ENCODE data around the gene NPM3. TPM values are rescaled to one million over a fixed set of nuclear protein-coding genes. Genes with fewer than 3 reads are reported as not detected.
A peak's percentile ranks its signal among the peaks of the same experiment; 100 is the strongest.

NPM3 gene
- total RNA-seq, 6 donors from 2014 or later, result 8.4 to 22.7 (median 16.8) TPM

GRCh38 chr10:101777619-101778145 lies 5.6 kb downstream of the NPM3 start:
- no peak for ATAC-seq (ENCODE audit: low FRiP score in 2 of 2)
- Histone ChIP-seq H3K36me3 (no peaks in the 10 kb centered on the region), H3K27ac (no peak overlapping the region), H3K9me3 (no peaks in the 10 kb centered on the region), H3K27me3 (peaks cover 3 to 51% (median 38%) of the 10 kb centered on the region in 4 donors), H3K4me1 (peaks cover 48 to 67% (median 59%) of the 10 kb centered on the region in 4 donors), H3K4me3 (no peak overlapping the region)
- no peak for DNase-seq
- TF ChIP-seq EP300 (IDR thresholded peaks at IDR 0.05), result no peak
- TF ChIP-seq CTCF (IDR thresholded peaks at IDR 0.05), result no peak
- no peak for TF ChIP-seq POLR2A (IDR thresholded peaks at IDR 0.05)
- no peak for TF ChIP-seq POLR2AphosphoS5 (IDR thresholded peaks at IDR 0.05)
- 67 to 85% methylated on average over 1 to 3 of the region's 3 CpGs for WGBS, 2 donors

GRCh38 chr10:101776161-101776817 lies 7.0 kb downstream of the NPM3 start:
- no peak for TF ChIP-seq EP300 (IDR thresholded peaks at IDR 0.05)
- TF ChIP-seq POLR2A (IDR thresholded peaks at IDR 0.05), result no peak
- no peak for TF ChIP-seq CTCF (IDR thresholded peaks at IDR 0.05)
- TF ChIP-seq POLR2AphosphoS5 (IDR thresholded peaks at IDR 0.05), result no peak
- WGBS, 2 donors, result 6 to 31% methylated on average over 9 to 32 of the region's 74 CpGs
- Histone ChIP-seq H3K27ac (no peak overlapping the region), H3K27me3 (peaks cover 3 to 58% (median 40%) of the 10 kb centered on the region in 4 donors), H3K36me3 (no peaks in the 10 kb centered on the region), H3K4me3 (peak overlapping the region in 3 of 4 donors; percentile 25 to 29 (median 29)), H3K4me1 (peaks cover 37 to 53% (median 45%) of the 10 kb centered on the region in 4 donors), H3K9me3 (no peaks in the 10 kb centered on the region)
- DNase-seq (peak; percentile 9 to 82), ATAC-seq (ENCODE audit: low FRiP score in 2 of 2) (no peak)

GRCh38 chr10:101775273-101776160 lies 7.7 kb downstream of the NPM3 start, which contains the start of gene FGF8:
FGF8 (minus strand) TSS chr10:101776114; CDS start chr10:101775900, 214 bp downstream.
- Histone ChIP-seq H3K4me1 (peaks cover 33 to 45% (median 40%) of the 10 kb centered on the region in 4 donors), H3K27me3 (peaks cover 3 to 66% (median 40%) of the 10 kb centered on the region in 4 donors), H3K4me3 (peak within 1 kb of the TSS in 3 of 4 donors; percentile 29 to 31 (median 29)), H3K9me3 (no peaks in the 10 kb centered on the region), H3K27ac (no peak within 1 kb of the TSS), H3K36me3 (no peaks in the 10 kb centered on the region)
- ATAC-seq (ENCODE audit: low FRiP score in 2 of 2), result no peak
- TF ChIP-seq CTCF (IDR thresholded peaks at IDR 0.05) (no peak), POLR2AphosphoS5 (IDR thresholded peaks at IDR 0.05) (no peak), EP300 (IDR thresholded peaks at IDR 0.05) (no peak), POLR2A (IDR thresholded peaks at IDR 0.05) (no peak)
- 5 to 40% methylated on average over 1 to 12 of the region's 98 CpGs for WGBS, 2 donors
- peak; percentile 15 to 84 for DNase-seq

- Histone ChIP-seq H3K27me3 (peaks cover 3 to 67% (median 40%) of the 10 kb centered on the region in 4 donors), H3K27ac (no peak overlapping the region), H3K9me3 (no peaks in the 10 kb centered on the region), H3K4me1 (peaks cover 27 to 37% (median 32%) of the 10 kb centered on the region in 4 donors), H3K4me3 (no peak overlapping the region), H3K36me3 (no peaks in the 10 kb centered on the region)
- TF ChIP-seq CTCF (IDR thresholded peaks at IDR 0.05), result peak in 1 of 6 experiments; percentile 4
- TF ChIP-seq POLR2AphosphoS5 (IDR thresholded peaks at IDR 0.05), result no peak
- 4 to 9% methylated on average over 13 to 29 of the region's 32 CpGs for WGBS, 2 donors
- DNase-seq (peak; percentile 16 to 74), ATAC-seq (ENCODE audit: low FRiP score in 2 of 2) (no peak)
Measured at GRCh38 chr10:101774589-101775272, 8.5 kb downstream of the NPM3 start.
